Mucosa of stomach (tissue), 1 donor: ENCODE measurements around the gene NUDT17.
"Not testable (repeated sequence)": the region's sequence is repeated elsewhere in the genome, so short reads cannot be mapped to it uniquely, and the experiment has no call there.

Experiments used
- H3K27me3 ChIP-seq: one replicate; pipeline ENCODE4 v1.7.0; 2013; ENCODE audit warnings: mild to moderate bottlenecking, low read length; ENCODE audit not compliant: control insufficient read depth, insufficient read depth
- H3K36me3 ChIP-seq: one replicate; pipeline ENCODE4 v1.7.0; 2013; ENCODE audit warnings: low read length; ENCODE audit not compliant: control insufficient read depth, insufficient read depth
- H3K4me1 ChIP-seq: one replicate; pipeline ENCODE4 v1.7.0; 2013; ENCODE audit warnings: mild to moderate bottlenecking, low read length; ENCODE audit not compliant: control insufficient read depth, insufficient read depth
- H3K4me3 ChIP-seq: one replicate; pipeline ENCODE4 v1.7.0; 2013; ENCODE audit warnings: low read length
- H3K9ac ChIP-seq: one replicate; pipeline ENCODE4 v1.7.0; 2013; ENCODE audit warnings: mild to moderate bottlenecking, low read length, moderate library complexity
- H3K9me3 ChIP-seq: one replicate; pipeline ENCODE4 v1.7.0; 2013; ENCODE audit warnings: mild to moderate bottlenecking, low read length, moderate library complexity; ENCODE audit not compliant: control insufficient read depth
- donor health status: Pancreatic carcinoma.

NUDT17 gene

DNA sequence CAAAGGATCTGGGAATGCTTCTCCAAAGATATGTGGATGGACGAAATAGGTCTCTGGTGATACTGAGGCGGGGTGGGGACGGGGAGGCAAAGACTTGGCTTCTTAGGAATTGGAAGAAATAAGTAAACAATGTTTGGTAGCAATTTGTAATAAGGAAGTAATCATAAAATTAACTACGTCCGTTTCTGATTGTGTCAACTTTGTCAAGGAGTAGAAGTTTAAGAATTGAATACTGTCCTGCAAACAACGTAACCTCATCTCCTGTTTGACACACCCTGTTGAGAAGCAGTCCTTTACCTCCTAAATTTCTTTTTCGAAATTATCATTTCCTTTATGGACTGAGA, 21.0 kb upstream of the NUDT17 start:
- Histone ChIP-seq H3K36me3 (peaks cover 10% of the 10 kb centered on the region), H3K9me3 (no peaks in the 10 kb centered on the region), H3K27me3 (no peaks in the 10 kb centered on the region), H3K9ac (peak overlapping the region; percentile 96), H3K4me3 (peak overlapping the region; percentile 84), H3K4me1 (no peaks in the 10 kb centered on the region)

- no peak overlapping the region for H3K9ac ChIP-seq
- H3K4me1 ChIP-seq, result no peaks in the 10 kb centered on the region
- peaks cover 10% of the 10 kb centered on the region for H3K36me3 ChIP-seq
- H3K27me3 ChIP-seq, result no peaks in the 10 kb centered on the region
- H3K9me3 ChIP-seq, result no peaks in the 10 kb centered on the region
- no peak overlapping the region for H3K4me3 ChIP-seq
Measured at GRCh38 chr1:145826030-145826429, 19.4 kb upstream of the NUDT17 start.

DNA sequence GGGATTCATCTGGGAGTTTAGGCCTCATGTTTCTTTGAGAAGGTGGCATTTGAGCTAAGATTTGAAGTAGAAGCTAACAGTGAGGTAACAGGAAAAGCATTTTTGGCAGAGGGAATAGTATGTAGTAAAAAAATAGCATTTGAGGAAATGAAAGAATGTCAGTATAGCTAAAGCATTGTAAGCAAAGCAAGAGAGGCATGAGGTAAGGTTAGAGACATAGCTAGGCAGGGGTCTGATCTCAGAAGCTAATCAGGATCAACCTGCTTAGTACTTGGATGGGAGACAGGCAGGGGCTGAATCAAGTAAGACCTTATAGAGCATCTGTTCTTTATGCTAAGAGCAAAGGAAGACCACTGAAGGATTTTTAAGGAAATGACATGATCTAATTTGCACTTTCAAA, 17.5 kb upstream of the NUDT17 start:
- Histone ChIP-seq H3K9me3 (no peaks in the 10 kb centered on the region), H3K27me3 (no peaks in the 10 kb centered on the region), H3K36me3 (peaks cover 10% of the 10 kb centered on the region), H3K9ac (no peak overlapping the region), H3K4me3 (no peak overlapping the region), H3K4me1 (no peaks in the 10 kb centered on the region)

GRCh38 chr1:145828367-145829026, 16.9 kb upstream of the NUDT17 start:
- Histone ChIP-seq H3K4me3 (no peak overlapping the region), H3K27me3 (no peaks in the 10 kb centered on the region), H3K9me3 (no peaks in the 10 kb centered on the region), H3K4me1 (no peaks in the 10 kb centered on the region), H3K9ac (no peak overlapping the region), H3K36me3 (peaks cover 10% of the 10 kb centered on the region)

GRCh38 chr1:145830810-145831209, 14.6 kb upstream of the NUDT17 start:
- not testable (repeated sequence) for H3K27me3 ChIP-seq, H3K9me3 ChIP-seq, H3K4me1 ChIP-seq, H3K9ac ChIP-seq, H3K4me3 ChIP-seq
- peaks cover 10% of the 10 kb centered on the region for H3K36me3 ChIP-seq

GRCh38 chr1:145837656-145838055, 7.8 kb upstream of the NUDT17 start:
- H3K9ac ChIP-seq, result no peak overlapping the region
- H3K9me3 ChIP-seq, result no peaks in the 10 kb centered on the region
- H3K4me3 ChIP-seq, result no peak overlapping the region
- peaks cover 22% of the 10 kb centered on the region for H3K36me3 ChIP-seq
- no peaks in the 10 kb centered on the region for H3K4me1 ChIP-seq
- H3K27me3 ChIP-seq, result no peaks in the 10 kb centered on the region

DNA sequence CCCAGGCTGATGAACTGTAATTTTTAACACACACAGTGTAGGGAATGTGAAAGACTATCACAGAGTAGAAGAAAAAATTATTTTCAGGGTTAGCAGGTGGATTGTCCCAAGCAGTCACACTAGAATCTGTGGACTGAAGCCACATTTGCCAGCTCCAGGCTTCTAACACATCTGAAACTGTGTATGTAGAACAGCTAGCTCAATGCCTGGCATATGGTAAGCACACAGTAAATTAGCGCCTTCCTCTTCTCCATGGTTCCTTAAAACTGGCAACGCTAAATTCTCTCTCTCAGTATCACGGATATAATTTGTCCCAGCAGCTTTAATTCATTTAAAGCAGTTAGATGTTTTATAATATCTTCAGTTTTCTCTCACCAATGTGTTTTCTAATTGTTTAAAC, 2.4 kb upstream of the NUDT17 start:
- H3K27me3 ChIP-seq, result no peaks in the 10 kb centered on the region
- no peak overlapping the region for H3K4me3 ChIP-seq
- H3K36me3 ChIP-seq, result peaks cover 16% of the 10 kb centered on the region
- no peak overlapping the region for H3K9ac ChIP-seq
- peaks cover 18% of the 10 kb centered on the region for H3K4me1 ChIP-seq
- no peaks in the 10 kb centered on the region for H3K9me3 ChIP-seq

- H3K36me3 ChIP-seq, result peaks cover 12% of the 10 kb centered on the region
- H3K27me3 ChIP-seq, result no peaks in the 10 kb centered on the region
- H3K4me3 ChIP-seq, result peak overlapping the region; percentile 73
- no peaks in the 10 kb centered on the region for H3K9me3 ChIP-seq
- peaks cover 18% of the 10 kb centered on the region for H3K4me1 ChIP-seq
- peak overlapping the region; percentile 73 for H3K9ac ChIP-seq
Measured at GRCh38 chr1:145845144-145845513, 301 bp upstream of the NUDT17 start.

GRCh38 chr1:145846201-145846612, 777 bp downstream of the NUDT17 start:
- H3K27me3 ChIP-seq, result no peaks in the 10 kb centered on the region
- H3K9me3 ChIP-seq, result no peaks in the 10 kb centered on the region
- H3K4me1 ChIP-seq, result peaks cover 18% of the 10 kb centered on the region
- peak overlapping the region; percentile 73 for H3K4me3 ChIP-seq
- H3K36me3 ChIP-seq, result peaks cover 15% of the 10 kb centered on the region
- peak overlapping the region; percentile 73 for H3K9ac ChIP-seq

- Histone ChIP-seq H3K36me3 (peaks cover 6% of the 10 kb centered on the region), H3K4me1 (peaks cover 18% of the 10 kb centered on the region), H3K27me3 (no peaks in the 10 kb centered on the region), H3K9ac (no peak overlapping the region), H3K9me3 (no peaks in the 10 kb centered on the region), H3K4me3 (no peak overlapping the region)
Measured at GRCh38 chr1:145847827-145848226, 2.4 kb downstream of the NUDT17 start.

DNA sequence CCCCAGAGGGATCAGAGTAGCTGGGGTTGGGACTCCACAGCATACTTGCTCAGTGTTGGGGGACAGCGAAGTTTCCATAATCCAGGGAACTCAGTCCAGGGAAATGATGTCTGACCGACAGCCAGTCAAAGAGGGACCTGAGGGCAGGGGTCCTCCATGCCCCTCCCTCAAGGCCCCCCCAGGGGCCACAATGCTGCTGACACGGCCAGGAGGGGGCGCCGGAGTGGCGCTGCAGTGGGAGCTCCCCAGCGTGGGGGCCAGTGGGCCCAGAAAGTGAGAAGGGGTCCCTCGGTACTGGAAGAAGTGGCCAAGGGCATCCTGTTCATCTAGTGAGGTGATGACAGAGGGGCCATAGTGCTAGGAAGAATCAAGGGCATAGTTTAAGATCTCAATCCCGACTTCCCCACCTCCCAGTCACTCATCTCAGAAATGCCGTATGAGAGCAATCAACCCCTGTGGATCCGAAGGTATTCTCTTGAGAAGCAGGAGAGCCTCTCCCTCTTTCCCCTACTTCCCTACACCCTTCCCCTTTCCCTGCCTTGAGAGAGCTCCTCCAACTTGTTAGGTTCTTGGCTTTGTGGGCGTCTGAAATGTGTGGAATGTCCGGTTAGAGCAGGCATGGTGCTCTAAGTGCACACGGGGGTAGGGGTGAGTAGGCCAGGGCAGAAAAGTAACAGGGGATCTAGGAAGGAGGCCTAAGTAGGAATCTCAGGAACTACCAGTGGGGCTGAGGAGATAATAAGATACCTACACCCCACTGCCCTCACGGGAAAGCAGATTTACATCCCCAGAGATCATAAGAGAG, 4.1 kb downstream of the NUDT17 start:
- Histone ChIP-seq H3K27me3 (no peaks in the 10 kb centered on the region), H3K9ac (no peak overlapping the region), H3K4me3 (no peak overlapping the region), H3K36me3 (peaks cover 17% of the 10 kb centered on the region), H3K4me1 (peaks cover 17% of the 10 kb centered on the region), H3K9me3 (no peaks in the 10 kb centered on the region)

GRCh38 chr1:145855426-145855948, 10.1 kb downstream of the NUDT17 start:
- Histone ChIP-seq H3K9ac (no peak overlapping the region), H3K4me1 (peaks cover 22% of the 10 kb centered on the region), H3K36me3 (peaks cover 25% of the 10 kb centered on the region), H3K4me3 (no peak overlapping the region), H3K9me3 (no peaks in the 10 kb centered on the region), H3K27me3 (no peaks in the 10 kb centered on the region)
